CD14-positive monocyte (primary cell): Measurements from ENCODE around the gene CACNA1D. TPM values are rescaled to one million over a fixed set of nuclear protein-coding genes. Genes with fewer than 3 reads are reported as not detected.
A peak's percentile ranks its signal among the peaks of the same experiment; 100 is the strongest.

Source experiments
- DNase-seq, 3 donors: peaks; one replicate each; pipeline ENCODE4 v3.0.0-alpha.2; 2011 to 2022
- H2AFZ ChIP-seq: 2 replicates; pipeline ENCODE4 v1.6.0; 2012; ENCODE audit warnings: mild to moderate bottlenecking, low read depth, low read length, inconsistent platforms; ENCODE audit not compliant: insufficient read depth, poor library complexity, severe bottlenecking
- H3K27ac ChIP-seq, 2 donors: 1 replicate in 1 of 2; 2 replicates in 1 of 2; pipeline ENCODE4 v1.5.1; 2012 to 2013; ENCODE audit warnings: low read length in 2 of 2, control low read depth in 1 of 2, inconsistent platforms in 1 of 2, low read depth in 1 of 2, mild to moderate bottlenecking in 1 of 2
- H3K27me3 ChIP-seq, 2 donors: one replicate each; pipeline versions ENCODE4 v1.6.0 to v1.6.1; 2011 to 2013; ENCODE audit warnings: low read length in 2 of 2; ENCODE audit not compliant: control insufficient read depth in 2 of 2, insufficient read depth in 2 of 2
- H3K36me3 ChIP-seq, 2 donors: replicated peaks in 1 of 2; 1 replicate in 1 of 2; 2 replicates in 1 of 2; pipeline versions ENCODE4 v1.5.1 to v1.6.1; 2012 to 2013; ENCODE audit warnings: low read length in 2 of 2, control low read depth in 1 of 2, inconsistent platforms in 1 of 2, mild to moderate bottlenecking in 1 of 2; ENCODE audit not compliant: insufficient read depth in 2 of 2, control insufficient read depth in 1 of 2
- H3K4me1 ChIP-seq, 2 donors: 1 replicate in 1 of 2; 2 replicates in 1 of 2; pipeline versions ENCODE4 v1.5.1 to v1.6.1; 2012 to 2013; ENCODE audit warnings: low read length in 2 of 2, control low read depth in 1 of 2, inconsistent platforms in 1 of 2, mild to moderate bottlenecking in 1 of 2, moderate library complexity in 1 of 2; ENCODE audit not compliant: insufficient read depth in 2 of 2, control insufficient read depth in 1 of 2
- H3K4me2 ChIP-seq: replicated peaks from 2 replicates; pipeline ENCODE3; 2012; ENCODE audit warnings: low read length, moderate library complexity, mild to moderate bottlenecking; ENCODE audit not compliant: poor library complexity, severe bottlenecking; ENCODE audit errors: extremely low read depth
- H3K4me3 ChIP-seq, 3 experiments: fragments of 200-600 bp in 1 of 3; sonication (generic) in 1 of 3; replicated peaks in 1 of 3; 1 replicate in 2 of 3; 2 replicates in 1 of 3; pipeline ENCODE4 v1.5.1; 2011 to 2013; ENCODE audit warnings: low read length in 3 of 3, mild to moderate bottlenecking in 3 of 3, control low read depth in 2 of 3, low read depth in 2 of 3, inconsistent platforms in 1 of 3, moderate library complexity in 1 of 3
- H3K79me2 ChIP-seq: 2 replicates; pipeline ENCODE4 v1.6.0; 2012; ENCODE audit warnings: mild to moderate bottlenecking, control low read depth, inconsistent platforms, low read length, moderate library complexity; ENCODE audit not compliant: insufficient read depth
- H3K9ac ChIP-seq: 2 replicates; pipeline ENCODE4 v1.6.0; 2017; ENCODE audit warnings: low read length, mild to moderate bottlenecking; ENCODE audit not compliant: insufficient read depth, poor library complexity, severe bottlenecking
- H3K9me3 ChIP-seq, 2 donors: replicated peaks in 1 of 2; 1 replicate in 1 of 2; 2 replicates in 1 of 2; pipeline versions ENCODE4 v1.5.1 to v1.6.1; 2012 to 2013; ENCODE audit warnings: low read length in 2 of 2, control low read depth in 1 of 2; ENCODE audit not compliant: control insufficient read depth in 1 of 2, insufficient read depth in 1 of 2
- H4K20me1 ChIP-seq: 2 replicates; pipeline ENCODE4 v1.6.0; 2012; ENCODE audit warnings: mild to moderate bottlenecking, low read length, control low read depth, moderate library complexity; ENCODE audit not compliant: insufficient read depth
- H3K27ac Mint-ChIP-seq, 7 donors: one replicate each; pipeline ENCODE4 v1.8.0; 2020; ENCODE audit warnings: mild to moderate bottlenecking in 7 of 7, mixed read lengths in 7 of 7, moderate library complexity in 6 of 7, inconsistent platforms in 2 of 7
- H3K27me3 Mint-ChIP-seq, 3 donors: one replicate each; pipeline ENCODE4 v1.8.0; 2021 to 2022; ENCODE audit warnings: low read depth in 3 of 3, mild to moderate bottlenecking in 3 of 3, mixed read lengths in 3 of 3, moderate library complexity in 3 of 3, inconsistent platforms in 1 of 3
- H3K36me3 Mint-ChIP-seq, 2 donors: one replicate each; pipeline ENCODE4 v1.8.0; 2020; ENCODE audit warnings: mixed read lengths in 2 of 2, inconsistent platforms in 1 of 2, mild to moderate bottlenecking in 1 of 2
- H3K4me1 Mint-ChIP-seq: one replicate; pipeline ENCODE4 v1.8.0; 2020; ENCODE audit warnings: mild to moderate bottlenecking, mixed read lengths
- H3K4me3 Mint-ChIP-seq, 2 donors: one replicate each; pipeline ENCODE4 v1.8.0; 2020; ENCODE audit warnings: mild to moderate bottlenecking in 2 of 2, mixed read lengths in 2 of 2, moderate library complexity in 1 of 2
- H3K9me3 Mint-ChIP-seq, 7 donors: one replicate each; pipeline ENCODE4 v1.8.0; 2020 to 2022; ENCODE audit warnings: mixed read lengths in 7 of 7, mild to moderate bottlenecking in 6 of 7, moderate library complexity in 6 of 7, inconsistent platforms in 2 of 7
- WGBS: methylation state at CpG from one replicate; pipeline ENCODE4 v1.1.5; 2013; ENCODE audit warnings: missing lambda C conversion rate; ENCODE audit not compliant: insufficient coverage; 5-methylcytosine and 5-hydroxymethylcytosine counted together
- intact Hi-C, 2 donors: fragments of 100-400 bp; cut with micrococcal nuclease; formaldehyde crosslinking; loops; one replicate each; pipeline versions ENCODE4 v1.15.0 to v1.15.1; 2023
- polyA plus RNA-seq, 3 donors: library from polyadenylated mRNA; depleted of rRNA in 1 of 3; unstranded in 2 of 3; stranded (reverse) in 1 of 3; fragments of 300-500 nt in 2 of 3; fragments of >200 nt in 1 of 3; fragmentation: Illumina TruSeq in 2 of 3; gene quantifications; 1 replicate in 2 of 3; 2 replicates in 1 of 3; pipeline ENCODE4 v1.2.3, GENCODE V29; 2012 to 2021
- TF ChIP-seq, protein P1 (sequence below): fragments of 200-600 bp; IDR thresholded peaks from one replicate; pipeline ENCODE4 v1.8.0; 2022; ENCODE audit warnings: antibody characterized with exemption, mild to moderate bottlenecking

CACNA1D gene
- polyA plus RNA-seq, 3 donors: 0.29 to 1.2 (median 0.98) TPM

DNA sequence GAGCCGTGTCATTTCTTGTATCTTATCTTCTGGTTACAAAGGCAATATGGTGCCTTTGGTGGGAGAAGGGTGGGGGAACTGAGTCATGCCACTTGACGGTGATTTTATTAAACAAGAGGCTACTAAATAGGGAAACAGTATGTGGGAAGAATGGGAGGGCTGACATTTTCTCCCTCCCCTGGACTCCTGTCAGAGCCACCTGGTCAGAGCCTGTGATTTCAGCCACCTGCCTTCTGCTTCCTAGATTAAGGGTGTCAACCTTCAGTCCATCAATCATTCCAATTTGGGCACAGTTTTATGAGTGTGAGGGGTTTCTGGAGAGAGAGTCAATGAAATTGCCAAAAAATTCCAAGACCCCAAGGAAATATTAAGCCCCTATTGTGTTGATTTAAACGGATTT, 264.4 kb downstream of the CACNA1D start:
- Histone ChIP-seq H3K9ac (no peak overlapping the region), H3K27ac (no peak overlapping the region), H3K36me3 (no peaks in the 10 kb centered on the region), H3K4me2 (no peak overlapping the region), H2AFZ (no peak overlapping the region), H3K9me3 (no peaks in the 10 kb centered on the region), H3K27me3 (no peaks in the 10 kb centered on the region), H3K79me2 (no peaks in the 10 kb centered on the region), H3K4me3 (no peak overlapping the region), H3K4me1 (peaks cover 11 to 12% of the 10 kb centered on the region in 2 donors), H4K20me1 (no peaks in the 10 kb centered on the region)
- H3K9me3 Mint-ChIP-seq: peaks cover 0 to 1% (median 0%) of the 10 kb centered on the region in 7 donors
- H3K36me3 Mint-ChIP-seq: peaks cover 0 to 3% of the 10 kb centered on the region in 2 donors
- DNase-seq: no peak
- H3K4me1 Mint-ChIP-seq: peaks cover 12% of the 10 kb centered on the region
- H3K4me3 Mint-ChIP-seq: peak overlapping the region in 1 of 2 donors; percentile 40
- WGBS: 100% methylated on average over 1 of the region's 3 CpGs
- H3K27me3 Mint-ChIP-seq: peaks cover 9 to 16% (median 13%) of the 10 kb centered on the region in 3 donors
- TF ChIP-seq, protein P1, sequence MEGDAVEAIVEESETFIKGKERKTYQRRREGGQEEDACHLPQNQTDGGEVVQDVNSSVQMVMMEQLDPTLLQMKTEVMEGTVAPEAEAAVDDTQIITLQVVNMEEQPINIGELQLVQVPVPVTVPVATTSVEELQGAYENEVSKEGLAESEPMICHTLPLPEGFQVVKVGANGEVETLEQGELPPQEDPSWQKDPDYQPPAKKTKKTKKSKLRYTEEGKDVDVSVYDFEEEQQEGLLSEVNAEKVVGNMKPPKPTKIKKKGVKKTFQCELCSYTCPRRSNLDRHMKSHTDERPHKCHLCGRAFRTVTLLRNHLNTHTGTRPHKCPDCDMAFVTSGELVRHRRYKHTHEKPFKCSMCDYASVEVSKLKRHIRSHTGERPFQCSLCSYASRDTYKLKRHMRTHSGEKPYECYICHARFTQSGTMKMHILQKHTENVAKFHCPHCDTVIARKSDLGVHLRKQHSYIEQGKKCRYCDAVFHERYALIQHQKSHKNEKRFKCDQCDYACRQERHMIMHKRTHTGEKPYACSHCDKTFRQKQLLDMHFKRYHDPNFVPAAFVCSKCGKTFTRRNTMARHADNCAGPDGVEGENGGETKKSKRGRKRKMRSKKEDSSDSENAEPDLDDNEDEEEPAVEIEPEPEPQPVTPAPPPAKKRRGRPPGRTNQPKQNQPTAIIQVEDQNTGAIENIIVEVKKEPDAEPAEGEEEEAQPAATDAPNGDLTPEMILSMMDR: no peak
- H3K27ac Mint-ChIP-seq: no peak overlapping the region
- intact Hi-C loops: no loop called here

GRCh38 chr3:53763353-53763752, 268.9 kb downstream of the CACNA1D start:
- 93% methylated on average over 3 of the region's 7 CpGs for WGBS
- no peaks in the 10 kb centered on the region for H3K36me3 Mint-ChIP-seq
- no peak overlapping the region for H3K4me3 Mint-ChIP-seq
- Histone ChIP-seq H3K79me2 (no peaks in the 10 kb centered on the region), H3K4me2 (no peak overlapping the region), H3K4me3 (no peak overlapping the region), H3K9ac (no peak overlapping the region), H3K9me3 (no peaks in the 10 kb centered on the region), H3K27me3 (no peaks in the 10 kb centered on the region), H3K27ac (no peak overlapping the region), H3K36me3 (no peaks in the 10 kb centered on the region), H4K20me1 (no peaks in the 10 kb centered on the region), H2AFZ (no peak overlapping the region), H3K4me1 (no peaks in the 10 kb centered on the region)
- DNase-seq: no peak
- intact Hi-C loops: no loop called here
- H3K27ac Mint-ChIP-seq: no peak overlapping the region
- H3K9me3 Mint-ChIP-seq: no peaks in the 10 kb centered on the region
- TF ChIP-seq, protein P1: no peak
- H3K27me3 Mint-ChIP-seq: peaks cover 7 to 16% (median 14%) of the 10 kb centered on the region in 3 donors
- no peaks in the 10 kb centered on the region for H3K4me1 Mint-ChIP-seq
